T-helper 17 cell (primary cell): ENCODE results near the gene CPNE9. TPM values are rescaled to one million over a fixed set of nuclear protein-coding genes. Genes with fewer than 3 reads are reported as not detected.

Source experiments
- ATAC-seq: fragments of 150-1000 bp; cut with Tn5 transposase; 2 replicates; pipeline ENCODE4 v1.10.0; 2021; ENCODE audit warnings: mild to moderate bottlenecking, moderate library complexity
- DNase-seq, 3 donors: peaks; one replicate each; pipeline versions ENCODE4 v3.0.0 to v3.0.0-alpha.2; 2020 to 2021
- H3K9me3 ChIP-seq: one replicate; pipeline ENCODE4 v1.7.0; 2013; ENCODE audit warnings: low read length, mild to moderate bottlenecking; ENCODE audit not compliant: control insufficient read depth, poor library complexity, severe bottlenecking
- H3K27ac Mint-ChIP-seq: one replicate; pipeline ENCODE4 v1.8.0; 2022; ENCODE audit warnings: mild to moderate bottlenecking, moderate library complexity, mixed read lengths
- H3K27me3 Mint-ChIP-seq: one replicate; pipeline ENCODE4 v1.8.0; 2022; ENCODE audit warnings: mixed read lengths
- H3K36me3 Mint-ChIP-seq: one replicate; pipeline ENCODE4 v1.8.0; 2022; ENCODE audit warnings: low read depth, mixed read lengths
- H3K4me1 Mint-ChIP-seq: one replicate; pipeline ENCODE4 v1.8.0; 2022; ENCODE audit warnings: mild to moderate bottlenecking, mixed read lengths
- H3K4me3 Mint-ChIP-seq: one replicate; pipeline ENCODE4 v1.8.0; 2022; ENCODE audit warnings: mild to moderate bottlenecking, moderate library complexity, mixed read lengths
- total RNA-seq, 4 donors: library from RNA in 2 of 4; stranded (reverse) in 2 of 4; gene quantifications; one replicate each; pipeline ENCODE4 v1.2.3 and lab custom pipeline; 2022 to 2026

Gene CPNE9
- total RNA-seq, 2 donors from 2014 or later: not detected

- H3K27ac Mint-ChIP-seq: peak overlapping the region; percentile 87
- H3K4me1 Mint-ChIP-seq: peaks cover 44% of the 10 kb centered on the region
- H3K27me3 Mint-ChIP-seq: no peaks in the 10 kb centered on the region
- ATAC-seq (peak; percentile 43), DNase-seq (no peak)
- peaks cover 2% of the 10 kb centered on the region for H3K36me3 Mint-ChIP-seq
- peak overlapping the region; percentile 97 for H3K4me3 Mint-ChIP-seq
- no peaks in the 10 kb centered on the region for H3K9me3 ChIP-seq
Observed at GRCh38 chr3:9730657-9731205, 27.1 kb downstream of the CPNE9 start.

- H3K36me3 Mint-ChIP-seq: peaks cover 2% of the 10 kb centered on the region
- no peaks in the 10 kb centered on the region for H3K9me3 ChIP-seq
- ATAC-seq: peak; percentile 92
- H3K27ac Mint-ChIP-seq: peak within 1 kb of the TSS; percentile 87
- H3K4me3 Mint-ChIP-seq: peak within 1 kb of the TSS; percentile 97
- no peaks in the 10 kb centered on the region for H3K27me3 Mint-ChIP-seq
- H3K4me1 Mint-ChIP-seq: peaks cover 46% of the 10 kb centered on the region
- peak; percentile 95 to 100 (median 100) for DNase-seq
Observed at GRCh38 chr3:9731206-9732079, 27.8 kb downstream of the CPNE9 start, which contains the start of gene BRPF1. Gene BRPF1 (plus strand): TSS chr3:9731735. CDS start chr3:9734141, 2,406 bp downstream.

- peak overlapping the region; percentile 97 for H3K4me3 Mint-ChIP-seq
- peaks cover 42% of the 10 kb centered on the region for H3K4me1 Mint-ChIP-seq
- peak overlapping the region; percentile 87 for H3K27ac Mint-ChIP-seq
- H3K9me3 ChIP-seq: no peaks in the 10 kb centered on the region
- H3K36me3 Mint-ChIP-seq: peaks cover 2% of the 10 kb centered on the region
- DNase-seq (peak in 2 of 3 donors; percentile 26 to 29), ATAC-seq (no peak)
- no peaks in the 10 kb centered on the region for H3K27me3 Mint-ChIP-seq
Observed at GRCh38 chr3:9732080-9732739, 28.6 kb downstream of the CPNE9 start.

- H3K9me3 ChIP-seq: no peaks in the 10 kb centered on the region
- Mint-ChIP-seq H3K4me3 (peak overlapping the region; percentile 97), H3K36me3 (peaks cover 2% of the 10 kb centered on the region), H3K27me3 (no peaks in the 10 kb centered on the region), H3K27ac (peak overlapping the region; percentile 87), H3K4me1 (peaks cover 37% of the 10 kb centered on the region)
- DNase-seq: no peak
- ATAC-seq: no peak
Observed at GRCh38 chr3:9732740-9733115, 29.1 kb downstream of the CPNE9 start.

GRCh38 chr3:9736831-9737230, 33.2 kb downstream of the CPNE9 start:
- DNase-seq (no peak), ATAC-seq (no peak)
- Mint-ChIP-seq H3K27ac (no peak overlapping the region), H3K36me3 (peaks cover 11% of the 10 kb centered on the region), H3K4me3 (no peak overlapping the region), H3K4me1 (peaks cover 30% of the 10 kb centered on the region), H3K27me3 (no peaks in the 10 kb centered on the region)
- no peaks in the 10 kb centered on the region for H3K9me3 ChIP-seq

GRCh38 chr3:9739181-9739580, 35.5 kb downstream of the CPNE9 start:
- Mint-ChIP-seq H3K4me3 (no peak overlapping the region), H3K36me3 (peaks cover 11% of the 10 kb centered on the region), H3K27ac (peak overlapping the region; percentile 45), H3K27me3 (no peaks in the 10 kb centered on the region), H3K4me1 (peaks cover 16% of the 10 kb centered on the region)
- DNase-seq (no peak), ATAC-seq (no peak)
- H3K9me3 ChIP-seq: no peaks in the 10 kb centered on the region

GRCh38 chr3:9742560-9742959, 38.9 kb downstream of the CPNE9 start:
- peaks cover 14% of the 10 kb centered on the region for H3K36me3 Mint-ChIP-seq
- H3K9me3 ChIP-seq: no peaks in the 10 kb centered on the region
- ATAC-seq (no peak), DNase-seq (no peak)
- peaks cover 4% of the 10 kb centered on the region for H3K4me1 Mint-ChIP-seq
- no peaks in the 10 kb centered on the region for H3K27me3 Mint-ChIP-seq
- H3K4me3 Mint-ChIP-seq: no peak overlapping the region
- H3K27ac Mint-ChIP-seq: peak overlapping the region; percentile 8

- peaks cover 13% of the 10 kb centered on the region for H3K36me3 Mint-ChIP-seq
- no peak overlapping the region for H3K27ac Mint-ChIP-seq
- H3K9me3 ChIP-seq: no peaks in the 10 kb centered on the region
- no peak overlapping the region for H3K4me3 Mint-ChIP-seq
- ATAC-seq (no peak), DNase-seq (no peak)
- peaks cover 4% of the 10 kb centered on the region for H3K4me1 Mint-ChIP-seq
- no peaks in the 10 kb centered on the region for H3K27me3 Mint-ChIP-seq
Observed at GRCh38 chr3:9743548-9743947, 39.9 kb downstream of the CPNE9 start.

GRCh38 chr3:9744162-9744561, 40.5 kb downstream of the CPNE9 start:
- H3K36me3 Mint-ChIP-seq: peaks cover 9% of the 10 kb centered on the region
- H3K27me3 Mint-ChIP-seq: no peaks in the 10 kb centered on the region
- H3K27ac Mint-ChIP-seq: peak overlapping the region; percentile 19
- H3K9me3 ChIP-seq: no peaks in the 10 kb centered on the region
- no peak for DNase-seq
- H3K4me1 Mint-ChIP-seq: peaks cover 5% of the 10 kb centered on the region
- no peak overlapping the region for H3K4me3 Mint-ChIP-seq
- ATAC-seq: no peak

- Mint-ChIP-seq H3K4me1 (peaks cover 14% of the 10 kb centered on the region), H3K27me3 (no peaks in the 10 kb centered on the region), H3K27ac (no peak overlapping the region), H3K4me3 (no peak overlapping the region), H3K36me3 (peaks cover 6% of the 10 kb centered on the region)
- ATAC-seq (no peak), DNase-seq (no peak)
- H3K9me3 ChIP-seq: no peaks in the 10 kb centered on the region
Observed at GRCh38 chr3:9745521-9745920, 41.9 kb downstream of the CPNE9 start.

- no peaks in the 10 kb centered on the region for H3K27me3 Mint-ChIP-seq
- no peak overlapping the region for H3K27ac Mint-ChIP-seq
- H3K9me3 ChIP-seq: no peaks in the 10 kb centered on the region
- ATAC-seq: no peak
- H3K4me1 Mint-ChIP-seq: peaks cover 17% of the 10 kb centered on the region
- no peak overlapping the region for H3K4me3 Mint-ChIP-seq
- DNase-seq: no peak
- H3K36me3 Mint-ChIP-seq: peaks cover 6% of the 10 kb centered on the region
Observed at GRCh38 chr3:9746330-9746729, 42.7 kb downstream of the CPNE9 start.

GRCh38 chr3:9747267-9747666, 43.6 kb downstream of the CPNE9 start:
- H3K36me3 Mint-ChIP-seq: peaks cover 10% of the 10 kb centered on the region
- ATAC-seq: no peak

GRCh38 chr3:9748031-9748430, 44.4 kb downstream of the CPNE9 start:
- Mint-ChIP-seq H3K27ac (no peak overlapping the region), H3K4me1 (peaks cover 23% of the 10 kb centered on the region), H3K36me3 (peaks cover 10% of the 10 kb centered on the region), H3K4me3 (peak overlapping the region; percentile 5), H3K27me3 (no peaks in the 10 kb centered on the region)
- no peak for ATAC-seq
- H3K9me3 ChIP-seq: no peaks in the 10 kb centered on the region
- DNase-seq: no peak

More at GRCh38 chr3:9747267-9747666, 43.6 kb downstream of the CPNE9 start:
- no peaks in the 10 kb centered on the region for H3K9me3 ChIP-seq
- H3K4me1 Mint-ChIP-seq: peaks cover 23% of the 10 kb centered on the region
- no peak overlapping the region for H3K4me3 Mint-ChIP-seq
- DNase-seq: no peak
- H3K27ac Mint-ChIP-seq: no peak overlapping the region
- H3K27me3 Mint-ChIP-seq: no peaks in the 10 kb centered on the region
